Daoy (cell line): ENCODE measurements around the gene SLC24A4. TPM values are rescaled to one million over a fixed set of nuclear protein-coding genes. Genes with fewer than 3 reads are reported as not detected.

ENCODE experiments used
- DNase-seq: peaks from one replicate; pipeline ENCODE4 v3.0.0-alpha.2; 2015; ENCODE audit warnings: low read depth
- total RNA-seq: library from RNA; depleted of rRNA; stranded (reverse); fragments of >200 nt; shearing (Covaris generic); gene quantifications from 2 replicates; pipeline ENCODE4 v1.2.3, GENCODE V29; 2014

The SLC24A4 gene
- total RNA-seq, 1 experiment from 2014 or later, result not detected

GRCh38 chr14:92316937-92317336 is 6.0 kb upstream of the SLC24A4 start:
- peak; percentile 13 for DNase-seq

DNA sequence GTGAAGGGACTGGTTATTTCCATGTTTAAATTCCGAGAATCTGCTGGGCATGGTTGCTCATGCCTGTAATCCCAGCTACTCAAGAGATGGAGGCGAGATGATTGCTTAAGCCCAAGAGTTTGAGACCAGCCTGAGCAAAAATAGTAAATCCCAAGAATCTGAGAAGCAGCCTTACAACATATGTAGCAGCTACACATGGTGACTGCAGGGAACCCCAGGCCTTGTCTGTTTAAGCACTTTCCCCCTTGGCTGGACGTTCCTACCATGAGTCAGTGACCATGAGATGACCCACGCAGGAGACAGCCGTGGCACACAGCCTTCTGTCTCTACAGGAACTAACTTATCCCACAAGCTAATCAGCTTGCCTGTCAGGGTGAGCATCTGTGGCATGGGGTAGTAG is 5.5 kb upstream of the SLC24A4 start:
- no peak for DNase-seq

- no peak for DNase-seq
Measured at GRCh38 chr14:92321701-92322100, 1.3 kb upstream of the SLC24A4 start.

DNA sequence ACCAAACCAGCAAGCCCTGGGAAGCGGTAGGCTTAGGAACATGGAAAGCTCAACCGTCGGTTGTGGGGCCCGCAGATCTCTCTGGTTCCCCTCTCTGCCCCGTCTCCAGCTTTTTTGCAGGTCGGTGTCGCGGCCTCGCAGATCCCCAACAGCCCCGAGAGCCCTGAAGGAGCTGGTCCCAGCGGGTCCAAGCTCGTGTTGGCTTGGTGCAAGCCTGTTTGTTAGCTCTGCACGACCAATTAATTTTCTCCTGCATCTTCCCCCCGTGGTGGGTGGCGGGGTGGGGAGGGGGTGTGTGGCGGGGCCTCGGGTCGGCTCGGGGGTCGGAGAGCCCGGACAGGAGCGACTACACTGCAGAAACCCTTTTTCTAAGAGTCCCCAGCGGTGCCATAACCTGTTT is 449 bp upstream of the SLC24A4 start:
- no peak for DNase-seq

- no peak for DNase-seq
Measured at GRCh38 chr14:92323916-92324818, 1.2 kb downstream of the SLC24A4 start.

GRCh38 chr14:92325835-92326234 is 2.9 kb downstream of the SLC24A4 start:
- no peak for DNase-seq

DNA sequence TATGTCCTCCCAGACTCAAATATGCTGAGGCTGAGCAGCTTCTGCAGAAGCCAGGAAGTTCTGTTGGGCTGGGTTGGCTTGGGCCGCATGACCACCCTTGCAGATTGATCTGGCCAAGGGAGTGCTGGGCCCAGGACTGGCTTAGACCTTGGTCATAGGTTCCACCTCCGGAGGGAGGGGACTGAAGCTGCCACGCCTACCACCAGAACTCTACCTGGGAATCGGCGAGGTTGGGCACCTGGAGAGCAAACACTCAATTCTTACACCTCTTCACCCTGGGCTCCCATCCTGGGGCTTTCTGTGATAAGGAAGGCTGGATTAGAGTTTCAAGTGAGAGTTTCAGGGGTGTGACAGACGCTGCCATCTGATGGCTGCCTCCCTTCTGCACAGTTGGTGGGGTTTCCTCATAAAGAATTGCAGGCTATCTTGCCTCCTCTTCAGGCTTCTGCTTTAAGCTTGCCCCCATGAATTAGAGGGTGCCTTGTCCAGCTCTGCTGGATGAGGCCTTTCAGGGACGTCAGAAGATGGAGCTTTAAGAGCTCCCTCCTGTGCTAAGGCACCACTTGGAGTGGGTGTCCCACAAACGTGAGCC is 5.8 kb downstream of the SLC24A4 start:
- DNase-seq, result no peak

DNA sequence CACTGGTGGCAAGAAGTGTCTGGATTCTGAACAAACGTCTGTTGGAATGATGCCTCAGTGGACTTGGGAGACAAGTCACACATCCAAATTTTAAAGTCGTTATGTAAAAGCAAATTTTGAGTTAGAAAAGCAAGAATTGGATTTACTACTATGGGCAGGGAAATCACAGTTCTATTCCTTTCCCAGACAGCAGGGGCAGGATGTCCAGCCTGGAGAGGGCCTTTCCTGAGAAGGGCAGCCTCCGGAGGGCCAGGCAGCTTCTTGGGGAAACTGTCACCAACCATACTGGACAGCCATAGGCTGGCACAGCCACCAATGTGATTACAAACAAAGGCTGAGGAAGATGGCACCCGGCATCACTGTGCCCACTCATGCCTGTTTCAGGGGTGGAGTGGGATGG is 11.1 kb downstream of the SLC24A4 start:
- DNase-seq, result no peak

DNA sequence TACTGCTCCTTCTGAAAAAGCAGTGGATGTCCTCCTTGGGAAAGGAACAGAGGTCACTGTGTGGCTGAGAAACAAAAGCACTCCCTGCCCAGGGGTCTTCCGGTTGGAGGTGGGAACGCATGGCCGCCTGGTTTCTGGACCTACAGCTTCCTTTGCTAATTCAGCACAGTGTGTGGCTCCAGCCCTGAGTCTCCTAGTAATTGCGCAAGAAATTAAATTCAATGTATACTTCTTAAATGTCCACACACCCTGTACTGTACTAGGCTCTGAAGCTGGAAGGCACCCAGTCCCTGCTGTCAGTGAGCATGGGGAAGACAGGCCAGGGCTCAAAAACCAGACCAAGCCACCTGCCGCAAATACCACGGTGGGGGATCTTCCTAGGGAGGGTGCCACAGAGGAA is 13.4 kb downstream of the SLC24A4 start:
- DNase-seq, result no peak

DNA sequence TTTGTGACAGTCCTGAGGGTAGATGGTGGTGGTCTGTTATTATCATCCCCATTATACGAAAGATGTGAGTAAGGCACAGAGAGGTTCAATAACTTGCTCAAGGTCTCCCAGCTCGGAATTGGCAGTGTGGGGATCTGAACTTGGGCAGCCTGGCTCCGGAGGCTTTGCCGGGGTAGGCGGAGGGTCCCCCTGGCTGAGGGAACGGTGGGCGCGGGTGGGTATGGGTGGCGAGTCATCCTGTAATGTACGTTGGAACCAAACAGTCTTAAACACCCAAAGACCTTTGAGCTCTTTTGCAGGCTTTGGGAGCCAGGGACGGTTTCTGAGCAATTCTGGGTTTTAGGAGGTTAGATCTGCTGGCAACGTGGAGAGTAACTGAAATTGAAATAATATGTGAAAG is 16.5 kb downstream of the SLC24A4 start:
- DNase-seq, result no peak

DNA sequence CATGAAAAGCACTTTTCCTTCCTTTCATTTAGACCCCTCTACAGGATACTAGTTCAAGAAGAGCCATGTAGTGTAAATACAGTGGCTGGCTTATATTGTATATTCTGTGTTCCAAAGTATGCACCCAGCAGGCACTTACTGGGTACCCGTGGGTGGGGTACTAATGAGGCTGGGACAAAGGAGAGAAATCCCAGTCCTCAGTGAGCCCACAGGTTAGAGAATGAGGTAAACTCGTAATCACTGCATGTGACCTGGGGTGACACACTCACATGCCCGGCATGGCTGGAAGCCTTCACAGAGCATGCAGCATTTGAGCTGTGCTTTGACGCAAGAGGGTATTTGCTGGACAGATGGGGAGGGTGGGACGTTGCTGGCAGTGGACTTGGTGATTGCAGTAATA is 17.1 kb downstream of the SLC24A4 start:
- no peak for DNase-seq

DNA sequence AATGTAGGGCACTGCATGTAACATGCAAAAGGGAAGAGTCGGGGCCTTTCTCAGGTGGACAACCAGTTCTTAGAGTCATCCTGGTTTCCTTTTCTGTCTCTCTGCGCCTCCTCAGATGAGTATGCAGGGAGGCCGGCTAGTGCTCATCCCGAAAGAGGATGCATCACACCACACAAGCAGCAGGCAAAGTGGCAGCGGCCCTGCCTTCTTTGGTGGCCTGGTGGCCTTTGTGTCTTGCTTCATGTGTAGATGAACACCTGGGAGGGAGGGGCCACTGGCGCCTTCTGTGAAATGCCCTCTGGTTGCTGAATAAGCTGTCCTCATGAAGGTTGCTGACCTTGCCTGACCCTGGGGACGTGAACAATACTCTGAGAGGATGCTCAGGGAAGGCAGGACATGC is 18.0 kb downstream of the SLC24A4 start:
- no peak for DNase-seq

DNA sequence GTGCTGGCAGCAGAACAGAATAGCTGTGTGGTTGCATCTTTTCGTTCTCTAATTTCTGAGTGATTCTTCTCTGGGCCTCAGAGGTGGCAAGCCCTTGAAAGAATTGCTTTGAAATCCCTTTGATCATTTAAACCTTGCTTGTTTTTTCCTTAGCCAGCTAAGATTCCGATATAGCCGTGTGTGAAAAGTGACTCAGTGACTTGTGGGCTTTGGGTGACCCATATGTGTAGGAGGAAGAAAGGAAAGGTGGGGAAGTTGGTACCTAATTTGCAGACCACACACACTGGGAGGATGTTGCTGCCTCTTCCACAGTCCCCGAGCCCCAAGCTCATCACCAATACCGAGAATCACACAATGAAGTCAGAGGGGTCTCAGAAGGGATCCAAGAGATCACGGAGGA is 18.8 kb downstream of the SLC24A4 start:
- no peak for DNase-seq

DNA sequence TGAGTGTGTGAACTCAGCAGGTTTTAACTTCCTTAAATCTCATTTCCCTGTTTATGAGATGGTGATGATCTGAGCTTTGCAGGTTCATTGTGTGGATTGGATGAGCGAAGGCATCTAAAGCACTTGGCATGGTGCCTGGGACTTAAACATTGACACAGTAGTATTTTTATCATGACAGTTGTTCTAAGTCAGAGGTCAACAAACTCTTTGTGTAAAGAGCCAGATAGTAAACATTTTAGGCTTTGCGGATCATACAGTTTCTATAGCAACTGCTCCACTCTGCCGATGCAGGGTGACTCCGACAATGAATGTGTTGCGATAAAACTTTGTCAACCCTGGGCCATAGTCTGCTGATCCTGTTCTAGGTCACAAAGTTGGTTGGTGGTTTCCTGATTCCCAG is 25.2 kb downstream of the SLC24A4 start:
- no peak for DNase-seq

- DNase-seq, result no peak
Measured at GRCh38 chr14:92351750-92352149, 28.8 kb downstream of the SLC24A4 start.

- peak; percentile 34 for DNase-seq
Measured at GRCh38 chr14:92352158-92352985, 29.4 kb downstream of the SLC24A4 start.

- DNase-seq, result no peak
Measured at GRCh38 chr14:92353447-92353846, 30.5 kb downstream of the SLC24A4 start.

DNA sequence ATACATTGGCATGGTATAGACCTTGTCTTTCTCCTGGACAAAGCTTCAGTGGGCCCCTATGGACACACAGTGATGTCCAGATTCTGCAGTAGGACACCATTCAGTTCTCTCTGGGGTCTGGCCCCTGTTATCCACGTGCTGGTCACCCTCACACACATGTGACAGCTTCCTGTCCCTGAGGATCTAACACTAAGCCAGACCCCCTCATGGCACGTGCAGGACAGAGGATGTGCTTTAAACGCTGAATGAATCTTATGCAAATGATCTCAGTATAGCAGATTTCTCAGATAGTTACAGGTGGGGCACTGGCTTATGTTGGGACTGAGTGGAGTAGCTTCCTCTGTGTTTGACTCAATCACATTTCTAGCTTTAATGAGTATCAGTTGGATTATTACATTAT is 33.7 kb downstream of the SLC24A4 start:
- DNase-seq, result no peak

GRCh38 chr14:92360651-92361370 is 37.8 kb downstream of the SLC24A4 start:
- DNase-seq, result no peak

GRCh38 chr14:92362781-92363235 is 39.8 kb downstream of the SLC24A4 start:
- DNase-seq, result peak; percentile 66

GRCh38 chr14:92366237-92366636 is 43.3 kb downstream of the SLC24A4 start:
- DNase-seq, result no peak

GRCh38 chr14:92368001-92368400 is 45.0 kb downstream of the SLC24A4 start:
- no peak for DNase-seq
